Smooth muscle cell (in vitro differentiated cells): ENCODE data around the gene RNH1. TPM values are rescaled to one million over a fixed set of nuclear protein-coding genes. Genes with fewer than 3 reads are reported as not detected.

ENCODE experiments used
- DNase-seq: peaks from one replicate; lab custom pipeline; 2025; ENCODE audit not compliant: unreplicated experiment; lab: John Stamatoyannopoulos, UW
- H2AFZ ChIP-seq: fragments of 200-600 bp; sonication (generic); 2 replicates; pipeline ENCODE4 v1.6.0; 2016; ENCODE audit warnings: antibody characterized with exemption, low read depth, mild to moderate bottlenecking
- H3F3A ChIP-seq: fragments of 200-600 bp; sonication (generic); 2 replicates; pipeline ENCODE4 v1.6.0; 2017; ENCODE audit warnings: antibody characterized with exemption, low read depth
- H3K27ac ChIP-seq: fragments of 200-600 bp; sonication (generic); 2 replicates; pipeline ENCODE4 v1.5.1; 2016; ENCODE audit warnings: low read depth, mild to moderate bottlenecking
- H3K27me3 ChIP-seq: fragments of 200-600 bp; sonication (generic); 2 replicates; pipeline ENCODE4 v1.6.1; 2016; ENCODE audit warnings: low read depth, mild to moderate bottlenecking
- H3K36me3 ChIP-seq: fragments of 200-600 bp; sonication (generic); 2 replicates; pipeline ENCODE4 v1.5.1; 2016; ENCODE audit warnings: low read depth
- H3K4me1 ChIP-seq: fragments of 200-600 bp; sonication (generic); 2 replicates; pipeline ENCODE4 v1.5.1; 2016; ENCODE audit warnings: low read depth
- H3K4me2 ChIP-seq: fragments of 200-600 bp; sonication (generic); 2 replicates; pipeline ENCODE4 v1.6.0; 2016; ENCODE audit warnings: mild to moderate bottlenecking
- H3K4me3 ChIP-seq: fragments of 200-600 bp; sonication (generic); 2 replicates; pipeline ENCODE4 v1.5.1; 2016; ENCODE audit warnings: mild to moderate bottlenecking
- H3K79me2 ChIP-seq: fragments of 200-600 bp; sonication (generic); 2 replicates; pipeline ENCODE4 v1.6.0; 2016; ENCODE audit warnings: low read depth, mild to moderate bottlenecking
- H3K9ac ChIP-seq: fragments of 200-600 bp; sonication (generic); 2 replicates; pipeline ENCODE4 v1.6.0; 2016; ENCODE audit warnings: low read depth
- H3K9me3 ChIP-seq: fragments of 200-600 bp; sonication (generic); replicated peaks from 2 replicates; pipeline ENCODE4 v1.5.1; 2016; ENCODE audit warnings: low read depth
- H4K20me1 ChIP-seq: fragments of 200-600 bp; sonication (generic); 2 replicates; pipeline ENCODE4 v1.6.0; 2016; ENCODE audit warnings: low read depth
- CTCF ChIP-seq: fragments of 200-600 bp; sonication (generic); IDR thresholded peaks from 2 replicates; pipeline ENCODE4 v1.5.1; 2017; ENCODE audit warnings: borderline replicate concordance, mild to moderate bottlenecking, antibody characterized with exemption; ENCODE audit not compliant: insufficient read depth, poor library complexity, severe bottlenecking
- WGBS: methylation state at CpG from one replicate; pipeline ENCODE4 v1.1.7; 2016; ENCODE audit warnings: low lambda C conversion rate; 5-methylcytosine and 5-hydroxymethylcytosine counted together
- polyA plus RNA-seq: library from polyadenylated mRNA; unstranded; fragments of >200 nt; fragmentation: Nextera tagmentation; extraction: Ambion mirVana; gene quantifications from 2 replicates; pipeline ENCODE4 v1.2.1, GENCODE V29; 2016
- total RNA-seq: library from RNA; depleted of rRNA; stranded (reverse); fragments of >200 nt; gene quantifications from 2 replicates; pipeline ENCODE4 v1.2.3, GENCODE V29; 2014

The RNH1 gene
- total and polyA plus RNA-seq, 2 experiments from 2014 or later, result 91.3 to 243 TPM

- H2AFZ ChIP-seq, result no peak overlapping the region
- H3K9ac ChIP-seq, result no peak overlapping the region
- H3K27me3 ChIP-seq, result peaks cover 19% of the 10 kb centered on the region
- H3K4me1 ChIP-seq, result peaks cover 2% of the 10 kb centered on the region
- no peaks in the 10 kb centered on the region for H4K20me1 ChIP-seq
- H3K4me2 ChIP-seq, result no peak overlapping the region
- no peak overlapping the region for H3K27ac ChIP-seq
- no peak overlapping the region for H3K4me3 ChIP-seq
- no peak for DNase-seq
- no peak for TF ChIP-seq CTCF
- no peaks in the 10 kb centered on the region for H3F3A ChIP-seq
- no peaks in the 10 kb centered on the region for H3K79me2 ChIP-seq
- 96% methylated on average over 25 of the region's 25 CpGs for WGBS
- no peaks in the 10 kb centered on the region for H3K36me3 ChIP-seq
- no peaks in the 10 kb centered on the region for H3K9me3 ChIP-seq
These were observed 43.1 kb upstream of the RNH1 start for GRCh38 chr11:550021-550745.

GRCh38 chr11:548700-549603 lies 41.9 kb upstream of the RNH1 start:
- Histone ChIP-seq H3K4me2 (no peak overlapping the region), H3K4me3 (no peak overlapping the region), H3K79me2 (no peaks in the 10 kb centered on the region), H3F3A (no peaks in the 10 kb centered on the region), H4K20me1 (no peaks in the 10 kb centered on the region), H3K4me1 (no peaks in the 10 kb centered on the region), H3K36me3 (no peaks in the 10 kb centered on the region), H3K9ac (no peak overlapping the region), H3K27ac (no peak overlapping the region), H3K9me3 (no peaks in the 10 kb centered on the region), H3K27me3 (peaks cover 8% of the 10 kb centered on the region), H2AFZ (no peak overlapping the region)
- TF ChIP-seq CTCF, result no peak
- WGBS, result 78% methylated on average over 30 of the region's 32 CpGs
- DNase-seq, result no peak

- no peak overlapping the region for H3K9ac ChIP-seq
- no peaks in the 10 kb centered on the region for H3F3A ChIP-seq
These were observed 38.1 kb upstream of the RNH1 start for GRCh38 chr11:545171-545570.

More at GRCh38 chr11:545171-545570, 38.1 kb upstream of the RNH1 start:
- DNase-seq, result no peak
- Histone ChIP-seq H3K27me3 (no peaks in the 10 kb centered on the region), H2AFZ (no peak overlapping the region), H3K36me3 (no peaks in the 10 kb centered on the region), H3K4me3 (no peak overlapping the region), H4K20me1 (no peaks in the 10 kb centered on the region), H3K4me2 (no peak overlapping the region), H3K79me2 (no peaks in the 10 kb centered on the region), H3K27ac (no peak overlapping the region), H3K4me1 (no peaks in the 10 kb centered on the region), H3K9me3 (no peaks in the 10 kb centered on the region)
- 90% methylated on average over 11 of the region's 11 CpGs for WGBS
- no peak for TF ChIP-seq CTCF
